GM12878 (cell line): ENCODE data around the gene CCDC70. TPM values are rescaled to one million over a fixed set of nuclear protein-coding genes. Genes with fewer than 3 reads are reported as not detected.

Experiments
- ATAC-seq: fragments of 200-7000 bp; cut with Tn5 transposase; 3 replicates; pipeline ENCODE4 v1.9.1; 2020; ENCODE audit warnings: mild to moderate bottlenecking, moderate library complexity
- BruUV-seq: library from RNA; stranded (reverse); fragments of 400-500 nt; replicated peaks from 2 replicates; lab custom pipeline; 2021; lab: Mats Ljungman, UMichigan
- CTCF ChIA-PET: fragments of 300-600 bp; sonication (Branson Sonifier 250); formaldehyde crosslinking; extraction: SDS; loops from one replicate; lab custom pipeline; 2021; ENCODE audit warnings: inconsistent platforms; lab: Yijun Ruan, JAX
- POLR2A ChIA-PET: fragments of 350-600 bp; formaldehyde crosslinking; extraction: SDS; loops from one replicate; lab custom pipeline; 2021; ENCODE audit warnings: inconsistent platforms; lab: Charles Lee
- RAD21 ChIA-PET: fragments of 300-600 bp; sonication (Branson Sonifier 250); formaldehyde crosslinking; loops from one replicate; lab custom pipeline; 2023; ENCODE audit warnings: antibody characterized with exemption; ENCODE audit not compliant: unreplicated experiment; lab: Charles Lee
- SMC1A ChIA-PET: fragments of 300-600 bp; sonication (Branson Sonifier 250); formaldehyde crosslinking; loops from one replicate; lab custom pipeline; 2023; ENCODE audit not compliant: unreplicated experiment, uncharacterized antibody; lab: Charles Lee
- DNase-seq: peaks from one replicate; pipeline ENCODE4 v3.0.0-alpha.2; 2011; ENCODE audit warnings: low read depth, low spot score
- FAIRE-seq: peaks from 3 replicates; lab custom pipeline; 2011; peaks lifted over from hg19 to GRCh38; lab: Jason Lieb, UNC
- H2AFZ ChIP-seq: 2 replicates; pipeline ENCODE4 v1.6.0; 2011; ENCODE audit warnings: low read depth, low read length, control low read depth; ENCODE audit not compliant: control insufficient read depth
- H3K27ac ChIP-seq: 2 replicates; pipeline ENCODE4 v1.5.1; 2011; ENCODE audit warnings: control low read depth; ENCODE audit not compliant: control insufficient read depth, insufficient read depth
- H3K27me3 ChIP-seq, 2 experiments: replicated peaks in 1 of 2; 2 replicates each; pipeline versions ENCODE4 v1.6.0 to v1.6.1; 2011; ENCODE audit warnings: low read length in 1 of 2; ENCODE audit not compliant: control insufficient read depth in 2 of 2, insufficient read depth in 2 of 2
- H3K36me3 ChIP-seq, 2 experiments: 2 replicates each; pipeline ENCODE4 v1.5.1; 2011; ENCODE audit warnings: low read length in 1 of 2; ENCODE audit not compliant: control insufficient read depth in 2 of 2, insufficient read depth in 2 of 2
- H3K4me1 ChIP-seq: 2 replicates; pipeline ENCODE4 v1.6.1; 2011; ENCODE audit warnings: mild to moderate bottlenecking, low read length, moderate library complexity, mixed read lengths; ENCODE audit not compliant: control insufficient read depth, insufficient read depth
- H3K4me2 ChIP-seq: 2 replicates; pipeline ENCODE4 v1.6.0; 2011; ENCODE audit warnings: control low read depth; ENCODE audit not compliant: control insufficient read depth, insufficient read depth
- H3K4me3 ChIP-seq: fragments of 200-600 bp; sonication (generic); 2 replicates; pipeline ENCODE4 v1.5.1; 2016
- H3K79me2 ChIP-seq: 2 replicates; pipeline ENCODE4 v1.6.0; 2011; ENCODE audit warnings: low read length; ENCODE audit not compliant: control insufficient read depth, insufficient read depth
- H3K9ac ChIP-seq: 2 replicates; pipeline ENCODE4 v1.8.0; 2011; ENCODE audit warnings: low read length, control low read depth, mixed read lengths; ENCODE audit not compliant: control insufficient read depth, insufficient read depth
- H3K9me3 ChIP-seq: replicated peaks from 3 replicates; pipeline ENCODE4 v1.5.1; 2011; ENCODE audit warnings: mild to moderate bottlenecking, low read length; ENCODE audit not compliant: control insufficient read depth, insufficient read depth
- H4K20me1 ChIP-seq: 2 replicates; pipeline ENCODE4 v1.6.0; 2011; ENCODE audit not compliant: control insufficient read depth, insufficient read depth
- BHLHE40 ChIP-seq, 2 experiments: fragments of 450-650 bp in 1 of 2; IDR thresholded peaks; 2 replicates each; pipeline ENCODE4 v1.6.1; 2011 to 2017; ENCODE audit warnings: low read depth in 2 of 2, borderline replicate concordance in 1 of 2, improper control_type of control experiment in 1 of 2, low read length in 1 of 2, mild to moderate bottlenecking in 1 of 2
- CEBPB ChIP-seq, 2 experiments: fragments of 150-350 bp in 1 of 2; IDR thresholded peaks; 2 replicates each; pipeline ENCODE4 v1.6.1; 2012 to 2014; ENCODE audit warnings: low read depth in 2 of 2, low read length in 2 of 2, borderline replicate concordance in 1 of 2, inconsistent platforms in 1 of 2
- IKZF2 ChIP-seq, 2 experiments: fragments of 450-650 bp; IDR thresholded peaks; 2 replicates each; pipeline ENCODE4 v1.6.1; 2017; ENCODE audit warnings: mild to moderate bottlenecking in 2 of 2, moderate library complexity in 2 of 2
- LARP7 ChIP-seq: fragments of 450-650 bp; IDR thresholded peaks from 2 replicates; pipeline ENCODE4 v1.6.1; 2017; ENCODE audit warnings: mild to moderate bottlenecking
- NR2F1 ChIP-seq: fragments of 450-650 bp; conservative IDR thresholded peaks from 2 replicates; pipeline ENCODE4 v1.6.1; 2017; ENCODE audit warnings: mild to moderate bottlenecking
- POU2F2 ChIP-seq: IDR thresholded peaks from 3 replicates; pipeline ENCODE4 v1.6.1; 2011; ENCODE audit warnings: low read depth, mild to moderate bottlenecking, low read length, borderline replicate concordance
- WGBS: methylation state at CpG from one replicate; pipeline ENCODE4 v1.1.6; 2016; ENCODE audit warnings: low lambda C conversion rate; ENCODE audit not compliant: insufficient replicate concordance, insufficient coverage; ENCODE audit errors: missing lambda C conversion rate; 5-methylcytosine and 5-hydroxymethylcytosine counted together
- in situ Hi-C: fragments of 300-500 bp; cut with MboI; formaldehyde crosslinking; loops from 9 replicates; pipeline ENCODE4 v1.14.3; 2018; ENCODE audit warnings: mixed read lengths
- intact Hi-C: fragments of 100-400 bp; cut with micrococcal nuclease; formaldehyde crosslinking; loops from one replicate; pipeline ENCODE4 v1.14.2; 2022; ENCODE audit not compliant: unreplicated experiment
- polyA plus RNA-seq, 11 experiments: library from polyadenylated mRNA; depleted of rRNA in 4 of 11; unstranded in 6 of 11; stranded (reverse) in 5 of 11; fragments of >200 nt; fragmentation: Nextera tagmentation in 4 of 11; fragmentation: Illumina TruSeq in 1 of 11; extraction: Ambion mirVana in 4 of 11; extraction: Trizol in 1 of 11; gene quantifications; 1 replicate in 1 of 11; 2 replicates in 10 of 11; pipeline versions ENCODE4 v1.2.1 to v1.2.3, GENCODE V29; 2011 to 2016; ENCODE audit warnings: inconsistent platforms in 2 of 11, missing spikeins in 2 of 11, low read depth in 1 of 11
- total RNA-seq, 4 experiments: library from RNA; depleted of rRNA in 3 of 4; stranded (reverse); fragments of >200 nt in 3 of 4; fragmentation: Illumina TruSeq in 1 of 4; extraction: Trizol in 1 of 4; gene quantifications; 2 replicates each; pipeline versions ENCODE4 v1.2.1 to v1.2.3, GENCODE V29; 2013 to 2021

CCDC70 gene
- total and polyA plus RNA-seq, 10 of the 15 experiments (the other 5 are each of a cell fraction or from before 2014, with no cell fraction given): not detected

DNA sequence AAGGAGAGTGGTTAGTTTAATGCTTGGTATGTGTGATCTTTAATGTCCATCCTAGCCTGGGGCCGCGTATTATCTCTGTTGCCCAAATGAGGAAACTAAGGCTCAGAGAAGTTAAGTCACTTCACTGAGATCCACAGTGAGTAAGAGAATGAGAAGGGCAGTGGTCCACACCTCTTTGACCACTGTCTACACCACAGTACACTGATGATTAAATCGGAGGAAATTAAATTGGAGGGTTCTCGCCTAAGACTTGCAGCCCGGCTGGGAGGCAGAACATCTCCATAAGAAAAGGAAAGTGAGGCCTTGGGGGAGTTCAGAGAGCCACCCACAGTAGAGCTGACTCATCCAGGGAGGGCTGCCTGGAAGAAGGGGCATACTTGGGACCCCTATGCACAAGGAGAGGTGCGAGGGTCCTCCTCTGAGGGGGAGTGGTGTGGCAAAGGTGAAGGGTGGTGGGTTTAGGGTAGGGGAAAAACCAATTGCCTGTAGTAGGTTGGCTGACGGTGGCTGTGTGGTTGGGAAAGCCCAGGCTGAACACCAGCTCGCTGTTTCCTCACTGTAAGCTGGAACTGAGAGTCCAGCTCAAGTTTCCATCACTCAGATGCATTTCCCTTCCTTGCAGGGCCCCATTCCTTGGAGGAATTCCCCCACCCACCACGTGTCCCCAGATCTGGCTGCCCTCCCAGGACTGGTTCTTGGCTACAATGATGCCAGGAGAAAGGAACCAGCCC lies 42.8 kb upstream of the CCDC70 start (continued):
- TF ChIP-seq NR2F1: peak; percentile 65; the same call in 1 of the 2 replicates
- TF ChIP-seq IKZF2 (IDR thresholded peaks at IDR 0.05): peak; percentile 82 to 89
- TF ChIP-seq POU2F2: 0 out of 3 replicates have a peak, but pooled peaks have one; percentile 20

GRCh38 chr13:51819544-51819943 lies 42.2 kb upstream of the CCDC70 start:
- ChIA-PET CTCF (interaction anchor here (0.7 to 6.3 kb wide), 8 partner anchors 9 to 308 kb away, joined by 3 to 44 read pairs (median 4); partner anchors contain the start of gene TMEM272), RAD21 (interaction anchor here (0.7 to 1.9 kb wide), 4 partner anchors 9 to 366 kb away, joined by 3 to 7 read pairs (median 4); partner anchors contain the start of gene INTS6), POLR2A (interaction anchor here (0.6 kb wide), 1 partner anchor 20 kb away, joined by 3 read pairs; no protein-coding TSS in a partner anchor)
- no peak for FAIRE-seq
- Histone ChIP-seq H4K20me1 (no peaks in the 10 kb centered on the region), H2AFZ (no peak overlapping the region; the same call in 1 of the 2 replicates), H3K27me3 (no peaks in the 10 kb centered on the region), H3K4me1 (peaks cover 28% of the 10 kb centered on the region), H3K4me2 (peak overlapping the region; percentile 52; the same call in 1 of the 2 replicates), H3K9ac (no peak overlapping the region), H3K79me2 (no peaks in the 10 kb centered on the region), H3K36me3 (no peaks in the 10 kb centered on the region), H3K27ac (no peak overlapping the region; the same call in 1 of the 2 replicates)
- intact Hi-C loops: loop anchor here (5.0 to 10.0 kb wide), 3 partner anchors 138 to 635 kb away; partner anchors contain the start of genes CKAP2 and VPS36
- BruUV-seq: no TSS peak
- no peak for DNase-seq
- TF ChIP-seq LARP7: no peak
- peak in 1 of 2 experiments; percentile 9; a peak in 1 of 4 replicates for TF ChIP-seq IKZF2 (IDR thresholded peaks at IDR 0.05)
- TF ChIP-seq CEBPB (IDR thresholded peaks at IDR 0.05; ENCODE audit: borderline replicate concordance in 1 of 2, low read depth in 2 of 2, low read length in 2 of 2): no peak
- TF ChIP-seq BHLHE40 (IDR thresholded peaks at IDR 0.05; ENCODE audit: borderline replicate concordance in 1 of 2, low read depth in 2 of 2, low read length in 1 of 2): no peak
- TF ChIP-seq, all 136 proteins: peak for 1
- SMC1A ChIA-PET: interaction anchor here (0.7 to 4.9 kb wide), 6 partner anchors 10 to 304 kb away, joined by 3 to 36 read pairs (median 6); no protein-coding TSS in a partner anchor
- no peak for ATAC-seq
- in situ Hi-C loops: no loop called here
- 63% methylated on average over 3 of the region's 3 CpGs for WGBS
- Histone ChIP-seq H3K9me3 (no peaks in the 10 kb centered on the region), H3K4me3 (no peak overlapping the region)
